Measurements from ENCODE around the gene PLXNA4.

The PLXNA4 gene

DNA sequence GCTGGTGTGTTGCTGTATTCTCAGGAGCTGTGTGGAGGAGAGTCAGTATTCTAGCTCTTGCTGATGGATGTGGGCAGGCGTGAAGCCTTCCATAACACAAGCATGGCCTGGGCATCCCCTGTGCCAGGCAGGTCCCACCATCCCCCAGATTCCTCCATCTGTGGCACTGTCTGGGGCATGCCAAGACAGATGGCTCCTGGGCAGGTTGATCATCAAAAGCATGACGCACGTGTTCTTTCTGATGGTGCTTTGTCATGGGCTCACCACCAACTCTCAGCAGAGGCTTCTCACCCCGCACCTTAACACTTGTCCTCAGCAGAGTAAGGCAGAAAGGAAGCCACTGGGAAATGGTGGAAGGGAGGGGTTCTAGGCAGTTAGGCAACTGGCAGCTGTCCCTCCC, 364.3 kb downstream of the PLXNA4 start:
- in situ Hi-C loops (cut with HindIII; ENCODE audit: low sequenced_read_pairs) = no loop called here
- no peak for DNase-seq (ENCODE audit: low read depth, low spot score)
- H3K4me3 ChIP-seq (ENCODE audit: low read depth, low read length) = no peak overlapping the region
- TF ChIP-seq, protein P1, sequence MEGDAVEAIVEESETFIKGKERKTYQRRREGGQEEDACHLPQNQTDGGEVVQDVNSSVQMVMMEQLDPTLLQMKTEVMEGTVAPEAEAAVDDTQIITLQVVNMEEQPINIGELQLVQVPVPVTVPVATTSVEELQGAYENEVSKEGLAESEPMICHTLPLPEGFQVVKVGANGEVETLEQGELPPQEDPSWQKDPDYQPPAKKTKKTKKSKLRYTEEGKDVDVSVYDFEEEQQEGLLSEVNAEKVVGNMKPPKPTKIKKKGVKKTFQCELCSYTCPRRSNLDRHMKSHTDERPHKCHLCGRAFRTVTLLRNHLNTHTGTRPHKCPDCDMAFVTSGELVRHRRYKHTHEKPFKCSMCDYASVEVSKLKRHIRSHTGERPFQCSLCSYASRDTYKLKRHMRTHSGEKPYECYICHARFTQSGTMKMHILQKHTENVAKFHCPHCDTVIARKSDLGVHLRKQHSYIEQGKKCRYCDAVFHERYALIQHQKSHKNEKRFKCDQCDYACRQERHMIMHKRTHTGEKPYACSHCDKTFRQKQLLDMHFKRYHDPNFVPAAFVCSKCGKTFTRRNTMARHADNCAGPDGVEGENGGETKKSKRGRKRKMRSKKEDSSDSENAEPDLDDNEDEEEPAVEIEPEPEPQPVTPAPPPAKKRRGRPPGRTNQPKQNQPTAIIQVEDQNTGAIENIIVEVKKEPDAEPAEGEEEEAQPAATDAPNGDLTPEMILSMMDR (IDR thresholded peaks at IDR 0.05; ENCODE audit: low read depth, low read length) = no peak

DNA sequence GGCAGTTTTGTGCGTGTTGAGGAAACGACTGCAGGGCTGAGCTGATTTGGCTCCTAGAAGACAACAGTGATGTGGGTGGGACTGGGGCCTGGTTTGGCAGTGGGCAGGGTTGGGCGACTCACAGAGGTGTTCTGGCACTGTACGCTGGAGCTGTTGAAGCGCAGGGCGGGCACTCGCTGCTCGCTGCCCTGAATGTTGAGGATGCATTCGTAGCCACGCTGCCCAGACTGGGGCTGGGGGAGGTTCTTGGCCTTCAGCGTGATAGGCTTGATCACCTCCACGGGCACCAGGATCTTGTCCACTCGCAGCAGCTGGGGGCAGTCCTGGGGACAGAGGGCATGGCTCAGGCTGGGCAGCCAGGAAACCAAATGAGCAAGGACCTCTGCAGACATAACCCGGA, 365.4 kb downstream of the PLXNA4 start:
- no peak for DNase-seq (ENCODE audit: low read depth, low spot score)
- TF ChIP-seq, protein P1 (IDR thresholded peaks at IDR 0.05; ENCODE audit: low read depth, low read length) = no peak
- in situ Hi-C loops (cut with HindIII; ENCODE audit: low sequenced_read_pairs) = no loop called here
- no peak overlapping the region for H3K4me3 ChIP-seq (ENCODE audit: low read depth, low read length)

DNA sequence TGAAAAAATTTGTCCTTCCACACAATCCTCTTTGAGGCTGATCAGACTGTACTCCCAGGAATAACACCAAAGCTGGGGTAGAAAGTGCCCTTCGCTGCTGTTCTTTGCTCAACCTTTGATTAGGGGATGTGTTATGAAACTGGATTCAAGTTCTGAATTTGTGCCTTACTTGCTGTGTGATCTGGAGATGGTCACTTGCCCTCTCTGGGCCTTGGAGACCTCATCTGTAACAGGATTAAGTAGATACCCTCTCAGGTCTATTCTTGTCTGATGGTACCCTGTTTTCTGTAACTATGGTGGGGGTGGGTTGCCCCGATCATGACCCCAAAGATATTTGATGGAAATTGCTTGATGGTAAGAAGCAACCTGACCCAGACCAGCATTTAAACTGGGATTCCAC, 368.5 kb downstream of the PLXNA4 start:
- no peak for DNase-seq (ENCODE audit: low read depth, low spot score)
- TF ChIP-seq, protein P1 (IDR thresholded peaks at IDR 0.05; ENCODE audit: low read depth, low read length) = no peak
- no peak overlapping the region for H3K4me3 ChIP-seq (ENCODE audit: low read depth, low read length)
- in situ Hi-C loops (cut with HindIII; ENCODE audit: low sequenced_read_pairs) = no loop called here

DNA sequence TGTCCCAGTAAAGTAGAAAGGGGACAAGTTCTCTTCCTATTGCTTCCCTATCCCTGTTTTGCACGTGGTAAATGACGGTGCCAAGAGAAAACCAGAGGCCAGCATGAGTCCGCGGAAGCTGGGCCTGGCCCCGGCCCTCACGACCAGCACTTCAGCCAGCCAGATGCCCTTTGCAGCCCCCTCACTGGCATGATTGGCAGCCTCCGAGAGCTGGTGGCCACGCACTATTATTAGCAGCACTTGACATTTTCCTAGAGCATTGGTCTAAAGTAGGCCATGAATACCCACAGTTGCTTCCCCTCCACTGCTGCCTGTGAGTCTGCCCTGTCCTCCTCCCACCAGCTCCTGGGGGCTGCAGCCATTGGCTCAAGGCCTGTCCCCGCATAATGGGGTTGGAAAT, 369.1 kb downstream of the PLXNA4 start:
- in situ Hi-C loops (cut with HindIII; ENCODE audit: low sequenced_read_pairs) = no loop called here
- H3K4me3 ChIP-seq (ENCODE audit: low read depth, low read length) = no peak overlapping the region
- TF ChIP-seq, protein P1 (IDR thresholded peaks at IDR 0.05; ENCODE audit: low read depth, low read length) = no peak
- DNase-seq (ENCODE audit: low read depth, low spot score) = no peak

DNA sequence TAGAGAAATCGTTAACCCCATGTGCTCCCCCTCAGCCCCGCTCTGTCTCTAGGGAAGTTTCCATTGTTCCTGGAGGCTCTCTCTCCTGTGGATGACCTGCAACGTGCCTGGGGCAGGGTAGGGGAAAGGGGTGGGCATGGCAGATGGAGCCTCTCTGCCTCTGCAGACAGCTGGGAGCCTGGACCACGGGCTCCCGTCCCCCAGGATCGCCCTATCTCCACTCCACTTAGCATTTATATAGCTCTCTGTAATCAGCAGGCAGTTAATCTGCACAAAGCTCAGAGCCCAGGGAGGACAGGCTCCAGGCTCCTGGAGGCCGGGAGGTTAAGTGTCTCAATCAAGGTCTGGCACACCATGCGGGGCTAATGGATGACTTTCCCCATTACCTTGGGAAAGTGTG, 369.7 kb downstream of the PLXNA4 start:
- no peak for DNase-seq (ENCODE audit: low read depth, low spot score)
- in situ Hi-C loops (cut with HindIII; ENCODE audit: low sequenced_read_pairs) = no loop called here
- TF ChIP-seq, protein P1 (IDR thresholded peaks at IDR 0.05; ENCODE audit: low read depth, low read length) = no peak
- no peak overlapping the region for H3K4me3 ChIP-seq (ENCODE audit: low read depth, low read length)

DNA sequence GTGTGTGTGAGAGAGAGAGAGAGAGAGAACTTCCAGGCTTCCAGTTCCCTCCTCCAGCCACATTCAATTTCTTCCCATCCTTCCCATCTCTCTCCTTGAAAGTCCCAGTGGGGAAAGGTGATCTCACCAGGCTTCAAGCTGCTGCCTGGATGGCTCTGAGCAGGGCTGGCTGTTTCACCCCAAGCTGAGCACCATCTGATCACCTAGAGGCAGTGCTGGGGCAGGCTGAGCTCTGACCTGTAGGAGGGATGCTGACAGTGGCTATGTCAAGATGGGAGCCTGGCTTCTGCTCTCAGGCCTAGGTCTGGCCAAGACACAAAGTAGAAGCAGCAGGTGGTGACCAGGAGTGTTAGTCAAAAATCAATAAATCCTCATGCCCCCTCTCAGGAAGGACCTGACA, 370.8 kb downstream of the PLXNA4 start:
- no peak for DNase-seq (ENCODE audit: low read depth, low spot score)
- in situ Hi-C loops (cut with HindIII; ENCODE audit: low sequenced_read_pairs) = no loop called here
- TF ChIP-seq, protein P1 (IDR thresholded peaks at IDR 0.05; ENCODE audit: low read depth, low read length) = no peak
- no peak overlapping the region for H3K4me3 ChIP-seq (ENCODE audit: low read depth, low read length)

DNA sequence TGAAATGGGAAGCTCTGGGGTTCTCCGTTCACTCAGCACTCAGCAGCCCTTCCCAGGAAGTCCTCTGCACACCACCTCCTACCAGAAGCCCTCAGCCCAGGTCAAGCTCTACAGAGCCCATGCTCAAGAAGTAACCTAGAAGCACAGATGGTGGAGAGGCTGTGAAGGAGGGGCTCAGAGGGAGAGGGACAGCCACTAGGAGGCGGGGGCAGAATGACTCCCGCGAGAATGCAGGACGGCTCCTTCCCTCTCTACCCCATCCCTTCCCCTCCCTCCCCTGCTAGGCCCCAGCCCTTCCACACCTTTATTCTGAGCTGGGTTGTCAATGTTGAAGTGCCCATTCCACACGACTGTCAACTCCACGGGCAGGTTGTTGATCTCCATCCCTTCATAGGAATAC, 373.2 kb downstream of the PLXNA4 start:
- in situ Hi-C loops (cut with HindIII; ENCODE audit: low sequenced_read_pairs) = no loop called here
- DNase-seq (ENCODE audit: low read depth, low spot score) = no peak
- no peak overlapping the region for H3K4me3 ChIP-seq (ENCODE audit: low read depth, low read length)
- TF ChIP-seq, protein P1 (IDR thresholded peaks at IDR 0.05; ENCODE audit: low read depth, low read length) = no peak

All from astrocyte of the spinal cord (primary cell).